Common myeloid progenitor, CD34-positive (primary cell): Measurements from ENCODE around the gene ASPG.

Experiments used
- CTCF ChIA-PET: fragments of 350-600 bp; sonication (Branson Sonifier 250); formaldehyde crosslinking; loops from one replicate; lab custom pipeline; 2021; ENCODE audit warnings: antibody characterized with exemption; lab: Charles Lee
- POLR2A ChIA-PET: fragments of 350-600 bp; sonication (Branson Sonifier 250); formaldehyde crosslinking; loops from one replicate; lab custom pipeline; 2021; ENCODE audit warnings: antibody characterized with exemption; lab: Charles Lee
- DNase-seq, 3 donors: peaks; one replicate each; pipeline versions ENCODE4 v3.0.0 to v3.0.0-alpha.2; 2013
- H3K27ac ChIP-seq, 2 experiments: 1 replicate in 1 of 2; 2 replicates in 1 of 2; pipeline ENCODE4 v1.7.0; 2013; ENCODE audit warnings: inconsistent platforms in 2 of 2, low read length in 2 of 2, mild to moderate bottlenecking in 2 of 2, low read depth in 1 of 2, moderate library complexity in 1 of 2; ENCODE audit not compliant: severe bottlenecking in 2 of 2, insufficient read depth in 1 of 2, poor library complexity in 1 of 2
- H3K27me3 ChIP-seq, 5 experiments: replicated peaks in 2 of 5; 1 replicate in 3 of 5; 2 replicates in 2 of 5; pipeline versions ENCODE4 v1.6.1 to v1.7.0; 2013; ENCODE audit warnings: low read length in 4 of 5, mild to moderate bottlenecking in 2 of 5, moderate library complexity in 2 of 5, inconsistent platforms in 1 of 5; ENCODE audit not compliant: insufficient read depth in 5 of 5, control insufficient read depth in 4 of 5
- H3K36me3 ChIP-seq, 4 experiments: 1 replicate in 2 of 4; 2 replicates in 2 of 4; pipeline versions ENCODE4 v1.6.1 to v1.7.0; 2013; ENCODE audit warnings: low read length in 3 of 4, control low read depth in 1 of 4, mild to moderate bottlenecking in 1 of 4; ENCODE audit not compliant: control insufficient read depth in 4 of 4, insufficient read depth in 4 of 4
- H3K4me1 ChIP-seq, 4 experiments: 1 replicate in 3 of 4; 2 replicates in 1 of 4; pipeline versions ENCODE4 v1.6.1 to v1.7.1; 2013; ENCODE audit warnings: low read length in 3 of 4, mild to moderate bottlenecking in 3 of 4, control low read depth in 1 of 4, inconsistent platforms in 1 of 4, moderate library complexity in 1 of 4; ENCODE audit not compliant: control insufficient read depth in 4 of 4, insufficient read depth in 4 of 4; ENCODE audit errors: control extremely low read depth in 1 of 4
- H3K4me3 ChIP-seq, 7 experiments: 1 replicate in 4 of 7; 2 replicates in 3 of 7; pipeline versions ENCODE4 v1.5.1 to v1.7.0; 2013; ENCODE audit warnings: mild to moderate bottlenecking in 7 of 7, low read length in 6 of 7, moderate library complexity in 6 of 7, inconsistent platforms in 2 of 7, low read depth in 2 of 7, control low read depth in 1 of 7; ENCODE audit not compliant: insufficient read depth in 4 of 7, control insufficient read depth in 1 of 7; ENCODE audit errors: extremely low read depth in 1 of 7
- H3K9me3 ChIP-seq, 5 experiments: 1 replicate in 4 of 5; 2 replicates in 1 of 5; pipeline versions ENCODE4 v1.6.1 to v1.7.1; 2013; ENCODE audit warnings: low read length in 4 of 5, mild to moderate bottlenecking in 2 of 5, inconsistent platforms in 1 of 5, low read depth in 1 of 5, moderate library complexity in 1 of 5; ENCODE audit not compliant: control insufficient read depth in 4 of 5, insufficient read depth in 2 of 5; ENCODE audit errors: control extremely low read depth in 1 of 5
- WGBS: methylation state at CpG from one replicate; pipeline ENCODE4 v1.1.5; 2013; ENCODE audit not compliant: insufficient coverage; 5-methylcytosine and 5-hydroxymethylcytosine counted together

ASPG gene

DNA sequence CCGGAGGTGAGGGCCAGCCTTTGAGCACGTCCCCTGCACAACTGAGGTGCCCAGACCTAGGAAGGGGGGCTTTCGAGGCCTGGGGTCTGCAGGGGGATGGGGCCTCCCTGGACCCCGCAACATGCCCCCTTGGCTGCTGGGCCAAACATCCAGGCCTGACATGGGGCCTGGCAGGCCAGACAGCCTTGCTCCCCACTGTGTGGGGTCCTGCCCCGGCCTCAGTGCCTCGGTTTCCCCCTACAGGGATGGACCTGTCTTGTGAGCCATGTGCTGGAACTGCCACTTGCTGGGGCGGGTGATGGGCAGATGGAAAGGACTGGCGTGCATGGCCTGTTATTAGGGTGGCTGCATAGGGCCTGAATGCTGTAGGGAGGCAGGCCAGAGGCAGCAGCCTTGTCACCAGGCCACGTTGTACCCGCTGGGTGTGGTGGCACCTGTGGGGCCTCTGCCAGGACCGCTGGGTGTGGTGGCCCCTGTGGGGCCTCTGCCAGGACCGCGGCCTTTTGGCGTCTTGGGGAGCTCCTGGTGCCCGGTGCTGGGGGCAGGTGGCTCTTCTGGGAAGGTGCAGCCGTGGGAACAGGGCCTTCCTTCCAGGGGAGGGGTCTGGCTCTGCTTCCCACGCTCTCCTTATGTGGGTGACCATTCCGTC is 20.4 kb downstream of the ASPG start:
- WGBS = 88% methylated on average over 15 of the region's 18 CpGs
- DNase-seq = no peak
- no peaks in the 10 kb centered on the region for H3K4me1 ChIP-seq
- no peak overlapping the region for H3K4me3 ChIP-seq
- ChIA-PET POLR2A (no interaction called here), CTCF (no interaction called here)
- no peaks in the 10 kb centered on the region for H3K9me3 ChIP-seq
- H3K27ac ChIP-seq = no peak overlapping the region
- peaks cover 0 to 5% (median 0%) of the 10 kb centered on the region in 5 experiments for H3K27me3 ChIP-seq
- H3K36me3 ChIP-seq = no peaks in the 10 kb centered on the region

DNA sequence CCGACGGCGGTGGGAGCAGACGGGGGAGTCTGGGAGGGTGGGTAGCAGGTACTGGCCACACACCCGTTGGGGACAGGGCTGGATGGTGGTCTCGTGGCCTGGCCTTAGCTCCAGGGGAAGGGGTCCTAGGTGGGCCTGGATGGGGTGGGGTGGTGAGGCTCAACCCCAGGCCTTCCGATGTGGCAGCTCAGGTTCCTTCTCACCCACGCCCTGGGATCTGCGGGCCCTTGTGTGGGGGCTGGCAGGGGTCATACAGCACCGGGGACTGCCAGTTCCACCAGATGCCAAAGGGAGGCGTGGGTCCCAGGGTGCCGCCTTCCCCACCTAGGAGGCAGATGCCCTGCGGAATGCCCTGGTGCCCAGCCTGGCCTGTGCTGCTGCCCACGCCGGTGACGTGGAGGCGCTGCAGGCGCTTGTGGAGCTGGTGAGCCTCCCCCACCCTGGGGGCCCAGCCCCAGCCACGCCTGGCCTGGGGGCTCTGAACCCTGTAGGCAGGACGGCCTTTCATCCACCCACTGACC is 21.0 kb downstream of the ASPG start:
- Histone ChIP-seq H3K4me3 (no peak overlapping the region), H3K36me3 (no peaks in the 10 kb centered on the region), H3K27me3 (peaks cover 0 to 5% (median 0%) of the 10 kb centered on the region in 5 experiments), H3K4me1 (no peaks in the 10 kb centered on the region), H3K27ac (no peak overlapping the region), H3K9me3 (no peaks in the 10 kb centered on the region)
- DNase-seq = no peak
- ChIA-PET CTCF (no interaction called here), POLR2A (no interaction called here)
- 93% methylated on average over 17 of the region's 20 CpGs for WGBS

DNA sequence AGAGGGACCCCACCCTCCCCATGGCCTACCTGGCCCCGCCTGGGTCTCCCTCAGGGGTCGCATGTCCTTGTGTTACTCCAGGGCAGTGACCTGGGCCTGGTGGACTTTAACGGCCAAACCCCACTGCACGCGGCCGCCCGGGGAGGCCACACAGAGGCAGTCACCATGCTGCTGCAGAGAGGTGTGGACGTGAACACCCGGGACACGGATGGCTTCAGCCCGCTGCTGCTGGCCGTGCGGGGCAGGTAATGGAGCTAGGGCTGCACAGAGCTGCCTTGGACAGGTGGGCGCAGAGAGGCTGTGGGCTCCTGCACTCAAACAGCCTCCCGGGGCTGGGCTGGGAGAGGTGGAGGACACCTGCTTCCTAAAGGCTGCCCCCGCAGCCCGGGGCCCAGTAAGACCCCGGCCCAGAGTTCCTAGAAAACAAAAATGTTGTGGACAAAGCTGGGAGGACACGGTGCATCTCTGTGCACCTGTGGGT is 21.6 kb downstream of the ASPG start:
- no peaks in the 10 kb centered on the region for H3K36me3 ChIP-seq
- DNase-seq = no peak
- H3K27me3 ChIP-seq = peaks cover 0 to 5% (median 0%) of the 10 kb centered on the region in 5 experiments
- 94% methylated on average over 18 of the region's 19 CpGs for WGBS
- ChIA-PET POLR2A (no interaction called here), CTCF (no interaction called here)
- no peak overlapping the region for H3K27ac ChIP-seq
- H3K4me3 ChIP-seq = no peak overlapping the region
- no peaks in the 10 kb centered on the region for H3K9me3 ChIP-seq
- H3K4me1 ChIP-seq = no peaks in the 10 kb centered on the region

DNA sequence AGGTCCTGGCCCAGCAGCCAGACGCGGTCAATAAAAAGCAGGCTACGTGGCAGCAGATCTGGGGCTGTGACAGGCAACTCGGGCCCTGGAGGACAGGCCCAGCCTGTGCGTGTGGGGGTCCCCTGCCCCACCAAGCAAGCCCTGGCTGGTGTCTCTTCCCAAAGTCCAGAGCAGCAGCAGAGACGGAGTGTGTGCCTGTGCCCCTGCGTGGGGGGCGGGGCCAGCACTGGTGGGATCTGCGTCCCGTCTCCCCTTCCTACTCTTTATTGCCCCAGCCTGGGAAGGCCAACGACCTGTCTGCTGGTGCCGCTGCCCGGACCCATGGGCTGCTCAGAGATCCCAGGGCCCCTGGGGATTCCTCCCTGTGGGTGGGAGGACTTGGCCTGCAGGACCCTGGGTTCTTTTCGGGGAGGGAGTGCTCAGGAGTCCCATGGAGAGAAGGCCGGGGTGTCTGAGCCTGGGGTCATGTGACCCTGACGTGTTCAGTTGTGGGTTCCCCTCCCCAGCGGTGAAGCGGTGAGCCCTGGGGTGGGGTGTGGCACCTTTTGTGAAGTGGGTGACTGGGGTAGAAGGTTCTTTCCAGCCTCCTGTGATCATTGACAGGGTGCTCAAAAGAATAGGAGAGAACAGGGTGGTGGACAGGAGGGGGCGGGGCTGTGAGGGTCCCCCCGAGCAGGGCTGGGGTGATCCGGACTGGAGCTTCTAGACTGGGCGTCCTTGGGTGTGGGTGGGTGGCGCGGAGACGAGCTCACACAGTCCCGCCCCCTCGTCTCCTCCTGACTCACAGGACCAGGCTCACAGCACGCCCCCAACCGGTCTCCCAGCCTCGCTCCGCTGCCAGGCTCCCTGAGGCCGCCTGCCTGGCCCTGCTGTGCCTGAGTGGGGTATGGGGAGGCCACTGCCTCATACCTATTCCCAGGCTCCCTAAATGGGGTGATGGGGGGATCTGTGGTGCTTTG is 22.4 kb downstream of the ASPG start:
- Histone ChIP-seq H3K27ac (no peak overlapping the region), H3K9me3 (no peaks in the 10 kb centered on the region), H3K4me1 (no peaks in the 10 kb centered on the region), H3K27me3 (peaks cover 0 to 5% (median 0%) of the 10 kb centered on the region in 5 experiments), H3K4me3 (no peak overlapping the region), H3K36me3 (no peaks in the 10 kb centered on the region)
- ChIA-PET POLR2A (no interaction called here), CTCF (no interaction called here)
- no peak for DNase-seq
- 73% methylated on average over 25 of the region's 32 CpGs for WGBS

DNA sequence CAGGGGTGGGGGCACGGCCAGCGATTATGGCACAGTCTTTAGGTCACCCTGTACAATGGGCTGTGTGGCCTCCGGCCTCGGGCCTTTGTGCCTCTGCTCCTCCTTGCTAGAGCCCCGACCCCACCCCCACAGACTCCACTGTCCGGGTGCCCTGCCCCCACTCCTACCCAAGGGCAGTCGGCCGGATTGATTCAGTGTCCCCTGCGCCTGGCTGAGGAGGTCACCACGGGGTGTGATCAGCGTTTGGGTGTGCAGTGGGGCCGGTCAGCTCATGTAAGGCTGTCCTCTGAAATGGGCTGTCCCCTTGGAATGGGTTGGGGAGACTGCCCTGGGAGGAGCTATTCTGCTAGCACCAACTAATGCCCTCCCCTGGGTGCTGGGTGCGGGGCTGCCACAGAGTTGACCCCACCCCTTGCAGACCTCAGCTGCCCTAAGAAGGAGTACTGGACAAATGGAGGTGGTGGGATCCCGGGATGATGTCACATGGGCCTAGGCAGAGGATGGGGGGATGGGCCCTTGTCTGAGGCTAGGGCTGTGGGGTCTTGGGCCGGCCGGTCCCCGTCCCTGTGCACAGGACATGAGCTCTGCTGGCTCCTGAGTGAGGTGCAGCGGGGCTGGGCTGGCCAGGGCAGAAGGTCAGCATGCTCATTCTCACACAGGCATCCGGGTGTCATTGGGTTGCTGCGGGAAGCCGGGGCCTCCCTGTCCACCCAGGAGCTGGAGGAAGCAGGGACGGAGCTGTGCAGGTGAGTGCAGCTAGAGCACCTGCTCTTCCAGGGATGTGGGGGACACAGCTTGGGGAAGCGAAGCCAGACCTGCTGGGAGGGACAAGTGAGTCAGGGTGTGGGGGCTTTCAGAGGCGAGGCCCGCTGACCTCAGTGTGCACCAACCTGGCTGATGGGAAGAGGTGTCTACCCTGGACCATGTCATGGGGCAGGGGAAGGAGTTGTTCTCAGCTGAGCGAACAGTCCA is 23.4 kb downstream of the ASPG start:
- no peak overlapping the region for H3K27ac ChIP-seq
- ChIA-PET POLR2A (no interaction called here), CTCF (interaction anchor here (1.0 kb wide), 1 partner anchor 15 kb away, joined by 3 read pairs; no protein-coding TSS in a partner anchor)
- H3K4me1 ChIP-seq = no peaks in the 10 kb centered on the region
- 69% methylated on average over 21 of the region's 26 CpGs for WGBS
- peaks cover 0 to 12% (median 3%) of the 10 kb centered on the region in 5 experiments for H3K27me3 ChIP-seq
- no peaks in the 10 kb centered on the region for H3K36me3 ChIP-seq
- DNase-seq = no peak
- no peaks in the 10 kb centered on the region for H3K9me3 ChIP-seq
- no peak overlapping the region for H3K4me3 ChIP-seq

DNA sequence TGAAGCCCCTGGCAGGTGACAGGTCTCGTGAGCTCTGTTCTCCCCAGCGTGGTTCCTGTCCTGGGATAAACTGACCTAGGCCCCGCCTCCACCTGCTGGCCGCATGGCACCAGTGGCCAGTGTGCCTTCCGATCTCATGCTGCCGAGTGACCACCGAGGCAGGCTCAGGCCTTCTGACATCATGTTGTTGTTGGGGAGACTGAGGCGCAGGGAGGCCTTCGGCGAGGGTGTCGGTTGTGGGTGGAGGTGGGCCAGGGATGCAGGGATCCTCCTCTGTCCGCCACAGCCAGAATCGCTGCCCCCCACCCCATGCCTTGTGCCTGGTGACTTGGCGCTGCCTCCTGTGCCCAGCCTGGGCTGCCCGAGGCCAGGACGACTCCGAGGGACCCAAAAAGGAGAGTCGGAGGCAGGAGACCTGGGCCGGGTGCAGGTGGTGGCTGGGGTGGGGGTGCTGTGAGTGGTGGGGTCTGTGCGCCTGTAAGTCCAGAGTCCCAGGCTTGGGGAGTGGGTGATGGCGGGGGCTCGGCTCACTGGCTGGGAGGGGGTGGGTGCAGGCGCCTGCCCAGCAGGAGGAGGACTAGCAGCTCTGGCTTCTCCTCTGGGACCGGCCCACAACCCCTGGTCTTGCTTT is 24.3 kb downstream of the ASPG start:
- H3K27me3 ChIP-seq = peaks cover 0 to 22% (median 3%) of the 10 kb centered on the region in 5 experiments
- H3K4me3 ChIP-seq = no peak overlapping the region
- 96% methylated on average over 16 of the region's 24 CpGs for WGBS
- no peak for DNase-seq
- ChIA-PET CTCF (interaction anchor here (1.0 kb wide), 1 partner anchor 16 kb away, joined by 3 read pairs; no protein-coding TSS in a partner anchor), POLR2A (no interaction called here)
- no peaks in the 10 kb centered on the region for H3K9me3 ChIP-seq
- no peaks in the 10 kb centered on the region for H3K4me1 ChIP-seq
- H3K36me3 ChIP-seq = no peaks in the 10 kb centered on the region
- no peak overlapping the region for H3K27ac ChIP-seq
